Stimulated activated CD8-positive, alpha-beta memory T cell treated with anti-CD3 and anti-CD28 coated beads, Interleukin-15, amount 100 ng/mL, for 4 hours (primary cell): ENCODE data around the gene SMIM31.

Experiments used
- DNase-seq, 2 donors: peaks; one replicate each; pipeline ENCODE4 v3.0.0-alpha.2; 2020; ENCODE audit warnings: low read depth in 2 of 2

Gene SMIM31

GRCh38 chr4:164753873-164754488, at the start of gene SMIM31:
Gene SMIM31 (plus strand): TSS chr4:164754131. CDS start chr4:164770444, 16,313 bp downstream.
- no peak for DNase-seq

GRCh38 chr4:164706675-164707074, 47.3 kb upstream of the SMIM31 start:
- no peak for DNase-seq

GRCh38 chr4:164716901-164717300, 37.0 kb upstream of the SMIM31 start:
- no peak for DNase-seq

- no peak for DNase-seq
These were observed 35.1 kb upstream of the SMIM31 start for GRCh38 chr4:164718827-164719226.

GRCh38 chr4:164725066-164725465, 28.9 kb upstream of the SMIM31 start:
- DNase-seq = no peak

- DNase-seq = no peak
These were observed 23.1 kb upstream of the SMIM31 start for GRCh38 chr4:164730705-164731393.

GRCh38 chr4:164731827-164732474, 22.0 kb upstream of the SMIM31 start:
- no peak for DNase-seq

- no peak for DNase-seq
These were observed 19.4 kb upstream of the SMIM31 start for GRCh38 chr4:164734484-164734883.

GRCh38 chr4:164748375-164748774, 5.6 kb upstream of the SMIM31 start:
- no peak for DNase-seq

- no peak for DNase-seq
These were observed 1.5 kb downstream of the SMIM31 start for GRCh38 chr4:164755432-164755831.

GRCh38 chr4:164756686-164757085, 2.8 kb downstream of the SMIM31 start:
- DNase-seq = no peak

GRCh38 chr4:164761241-164761640, 7.3 kb downstream of the SMIM31 start:
- no peak for DNase-seq

GRCh38 chr4:164761746-164762275, 7.9 kb downstream of the SMIM31 start:
- DNase-seq = no peak

GRCh38 chr4:164765096-164765495, 11.2 kb downstream of the SMIM31 start:
- DNase-seq = no peak

- DNase-seq = no peak
These were observed 11.9 kb downstream of the SMIM31 start for GRCh38 chr4:164765833-164766232.

GRCh38 chr4:164768516-164768915, 14.6 kb downstream of the SMIM31 start:
- no peak for DNase-seq

- DNase-seq = no peak
These were observed 16.2 kb downstream of the SMIM31 start for GRCh38 chr4:164770010-164770724.

- no peak for DNase-seq
These were observed 17.2 kb downstream of the SMIM31 start for GRCh38 chr4:164771088-164771487.

GRCh38 chr4:164772076-164772475, 18.1 kb downstream of the SMIM31 start:
- no peak for DNase-seq

- no peak for DNase-seq
These were observed 25.1 kb downstream of the SMIM31 start for GRCh38 chr4:164779080-164779479.

- DNase-seq = no peak
These were observed 25.9 kb downstream of the SMIM31 start for GRCh38 chr4:164779811-164780216.

GRCh38 chr4:164780839-164781238, 26.9 kb downstream of the SMIM31 start:
- no peak for DNase-seq
